ENCODE measurements around the gene SGCA. TPM values are rescaled to one million over a fixed set of nuclear protein-coding genes. Genes with fewer than 3 reads are reported as not detected.

The SGCA gene
- total and polyA plus RNA-seq, 2 of the 13 experiments (the other 11 are each of a cell fraction or from before 2014, with no cell fraction given): not detected

DNA sequence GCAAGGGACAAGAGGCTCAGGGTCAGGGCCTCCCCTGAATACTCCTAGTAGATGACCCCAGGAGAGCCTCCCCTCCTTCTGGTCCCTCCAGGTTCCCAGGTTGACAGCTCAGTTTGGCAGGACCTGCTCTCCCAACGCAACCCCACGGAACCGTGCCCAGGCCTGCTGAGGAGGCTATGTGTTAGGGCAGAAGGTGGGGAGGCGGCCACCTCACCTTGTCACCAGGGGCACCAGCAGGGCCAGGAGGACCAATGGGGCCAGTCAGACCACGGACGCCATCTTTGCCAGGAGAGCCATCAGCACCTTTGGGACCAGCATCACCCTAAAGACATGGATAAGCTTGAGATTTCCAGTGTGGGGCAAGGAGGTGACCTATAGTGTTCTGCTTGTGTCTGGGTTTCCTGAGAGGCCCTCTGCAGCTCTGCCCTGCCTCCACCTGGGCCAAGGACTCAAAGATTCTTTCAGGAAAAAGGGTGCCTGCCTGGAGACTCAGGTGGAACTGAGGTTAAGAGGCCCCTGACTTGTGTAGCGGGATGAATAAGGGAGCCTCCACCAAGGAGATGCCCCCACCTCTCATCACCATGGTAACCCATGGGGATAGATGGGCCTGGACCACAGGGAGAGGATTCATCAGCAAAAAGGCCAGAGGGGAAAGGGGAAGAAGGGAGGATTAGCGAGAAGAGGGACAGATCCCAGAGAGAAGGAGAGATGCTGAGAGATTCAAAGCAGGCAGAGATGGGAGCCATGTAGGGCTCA is 25.0 kb downstream of the SGCA start:
- no TSS peak for BruUV-seq (replicated peaks)
- H3K9me3 ChIP-seq (ENCODE audit: low read length): no peaks in the 10 kb centered on the region
- H3K4me1 ChIP-seq (ENCODE audit: insufficient read depth, low read length): no peaks in the 10 kb centered on the region
- WGBS (ENCODE audit: low lambda C conversion rate): 16% methylated on average over 8 of the region's 8 CpGs
- H2AFZ ChIP-seq (ENCODE audit: low read length): no peak overlapping the region
- H3K27ac ChIP-seq (ENCODE audit: extremely low read length, insufficient read depth, low read length): no peak overlapping the region
- peaks cover 26 to 100% of the 10 kb centered on the region in 2 experiments for H3K27me3 ChIP-seq (ENCODE audit: control insufficient read depth in 1 of 2, insufficient read depth in 2 of 2, low read length in 2 of 2)
- no peak overlapping the region for H3K4me3 ChIP-seq (replicated peaks in 1 of 3; ENCODE audit: insufficient read depth in 1 of 3, low read depth in 2 of 3, low read length in 3 of 3)
- H3K79me2 ChIP-seq (ENCODE audit: insufficient read depth, low read length): no peaks in the 10 kb centered on the region
- TF ChIP-seq RFX1 (IDR thresholded peaks at IDR 0.05): peak; percentile 30; the same call in 1 of the 2 replicates
- no peak for TF ChIP-seq PRMT3 (CRISPR knock-in tag; IDR thresholded peaks at IDR 0.05; ENCODE audit: borderline replicate concordance, low read depth)
- TF ChIP-seq HOXA7 (CRISPR knock-in tag; IDR thresholded peaks at IDR 0.05): no peak
- H4K20me1 ChIP-seq (ENCODE audit: insufficient read depth, low read length): no peaks in the 10 kb centered on the region
- H3K9ac ChIP-seq (ENCODE audit: insufficient read depth, low read depth, low read length): no peak overlapping the region
- H3K4me2 ChIP-seq (ENCODE audit: low read depth, low read length): no peak overlapping the region
- POLR2A ChIA-PET: no interaction called here
- ATAC-seq (no peak), DNase-seq (ENCODE audit: low spot score) (no peak), FAIRE-seq (no peak)
- CTCF ChIA-PET (ENCODE audit: low intra/inter-chr PET ratio, low total read pairs): no interaction called here
- intact Hi-C loops (cut with micrococcal nuclease; ENCODE audit: unreplicated experiment): no loop called here
- H3K36me3 ChIP-seq (replicated peaks in 1 of 2; ENCODE audit: control insufficient read depth in 1 of 2, insufficient read depth in 2 of 2, low read length in 2 of 2): no peaks in the 10 kb centered on the region
- in situ Hi-C loops (cut with HindIII; ENCODE audit: extremely low pct_ligation_motif_present, low pct_unique_long_range_greater_than_20kb): no loop called here

DNA sequence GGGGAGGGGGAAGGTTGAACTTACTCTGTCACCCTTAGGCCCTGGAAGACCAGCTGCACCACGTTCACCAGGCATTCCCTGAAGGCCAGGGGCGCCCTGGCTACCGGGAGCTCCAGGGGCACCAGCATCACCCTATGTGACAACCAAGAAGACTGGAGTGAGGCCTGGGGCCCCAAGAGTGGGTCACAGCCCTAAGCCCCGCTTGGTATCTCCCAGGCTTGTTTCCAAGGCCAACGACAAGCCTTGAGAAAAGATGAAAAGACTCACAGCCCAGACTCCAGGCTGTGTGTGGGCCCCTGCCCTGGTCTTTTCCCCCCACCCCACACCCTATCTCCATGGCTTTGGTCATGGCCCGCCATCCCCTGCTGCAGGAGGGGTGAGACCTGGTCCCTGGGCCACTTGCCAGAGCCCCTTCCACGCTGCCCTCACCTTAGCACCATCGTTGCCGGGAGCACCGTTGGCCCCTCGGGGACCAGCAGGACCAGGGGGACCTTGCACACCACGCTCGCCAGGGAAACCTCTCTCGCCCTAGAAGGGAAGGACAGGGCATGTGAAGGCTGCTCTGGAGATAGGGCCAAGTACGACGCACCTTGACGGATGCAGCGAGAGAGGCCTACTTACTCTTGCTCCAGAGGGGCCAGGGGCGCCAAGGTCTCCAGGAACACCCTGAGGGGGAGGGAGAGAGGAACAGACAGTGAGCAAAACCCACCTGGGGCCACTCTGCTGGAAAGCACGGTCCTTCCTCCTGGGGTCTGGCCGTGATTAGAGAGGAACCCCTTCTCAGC is 25.7 kb downstream of the SGCA start:
- no peak for DNase-seq (ENCODE audit: low spot score)
- H3K4me2 ChIP-seq (ENCODE audit: low read depth, low read length): no peak overlapping the region
- ChIA-PET POLR2A (no interaction called here), CTCF (ENCODE audit: low intra/inter-chr PET ratio, low total read pairs) (no interaction called here)
- H3K4me3 ChIP-seq (replicated peaks in 1 of 3; ENCODE audit: insufficient read depth in 1 of 3, low read depth in 2 of 3, low read length in 3 of 3): no peak overlapping the region
- H4K20me1 ChIP-seq (ENCODE audit: insufficient read depth, low read length): no peaks in the 10 kb centered on the region
- intact Hi-C loops (cut with micrococcal nuclease; ENCODE audit: unreplicated experiment) (no loop called here), in situ Hi-C loops (cut with HindIII; ENCODE audit: extremely low pct_ligation_motif_present, low pct_unique_long_range_greater_than_20kb) (no loop called here)
- H2AFZ ChIP-seq (ENCODE audit: low read length): no peak overlapping the region
- WGBS (ENCODE audit: low lambda C conversion rate): 25% methylated on average over 18 of the region's 21 CpGs
- no peak overlapping the region for H3K27ac ChIP-seq (ENCODE audit: extremely low read length, insufficient read depth, low read length)
- peaks cover 25 to 100% of the 10 kb centered on the region in 2 experiments for H3K27me3 ChIP-seq (ENCODE audit: control insufficient read depth in 1 of 2, insufficient read depth in 2 of 2, low read length in 2 of 2)
- no peak for FAIRE-seq
- no peaks in the 10 kb centered on the region for H3K9me3 ChIP-seq (ENCODE audit: low read length)
- BruUV-seq (replicated peaks): no TSS peak
- H3K36me3 ChIP-seq (replicated peaks in 1 of 2; ENCODE audit: control insufficient read depth in 1 of 2, insufficient read depth in 2 of 2, low read length in 2 of 2): no peaks in the 10 kb centered on the region
- H3K4me1 ChIP-seq (ENCODE audit: insufficient read depth, low read length): no peaks in the 10 kb centered on the region
- ATAC-seq: no peak
- H3K79me2 ChIP-seq (ENCODE audit: insufficient read depth, low read length): no peaks in the 10 kb centered on the region
- H3K9ac ChIP-seq (ENCODE audit: insufficient read depth, low read depth, low read length): no peak overlapping the region
- TF ChIP-seq NFYC (CRISPR knock-in tag; IDR thresholded peaks at IDR 0.05) (no peak), CAMTA2 (CRISPR knock-in tag; IDR thresholded peaks at IDR 0.05; ENCODE audit: borderline replicate concordance) (no peak), ZNF17 (CRISPR knock-in tag; IDR thresholded peaks at IDR 0.05) (no peak), ELF4 (CRISPR knock-in tag; IDR thresholded peaks at IDR 0.05; ENCODE audit: borderline replicate concordance) (no peak), ATF7-NPFF (CRISPR knock-in tag; IDR thresholded peaks at IDR 0.05; ENCODE audit: low read depth) (no peak), GATA4 (IDR thresholded peaks at IDR 0.05; ENCODE audit: borderline replicate concordance, low read depth) (no peak), PHF21A (CRISPR knock-in tag; IDR thresholded peaks at IDR 0.05) (no peak)
- TF ChIP-seq, protein P1, sequence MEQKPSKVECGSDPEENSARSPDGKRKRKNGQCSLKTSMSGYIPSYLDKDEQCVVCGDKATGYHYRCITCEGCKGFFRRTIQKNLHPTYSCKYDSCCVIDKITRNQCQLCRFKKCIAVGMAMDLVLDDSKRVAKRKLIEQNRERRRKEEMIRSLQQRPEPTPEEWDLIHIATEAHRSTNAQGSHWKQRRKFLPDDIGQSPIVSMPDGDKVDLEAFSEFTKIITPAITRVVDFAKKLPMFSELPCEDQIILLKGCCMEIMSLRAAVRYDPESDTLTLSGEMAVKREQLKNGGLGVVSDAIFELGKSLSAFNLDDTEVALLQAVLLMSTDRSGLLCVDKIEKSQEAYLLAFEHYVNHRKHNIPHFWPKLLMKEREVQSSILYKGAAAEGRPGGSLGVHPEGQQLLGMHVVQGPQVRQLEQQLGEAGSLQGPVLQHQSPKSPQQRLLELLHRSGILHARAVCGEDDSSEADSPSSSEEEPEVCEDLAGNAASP (CRISPR knock-in tag; IDR thresholded peaks at IDR 0.05; ENCODE audit: borderline replicate concordance): no peak
- TF ChIP-seq, protein P2, sequence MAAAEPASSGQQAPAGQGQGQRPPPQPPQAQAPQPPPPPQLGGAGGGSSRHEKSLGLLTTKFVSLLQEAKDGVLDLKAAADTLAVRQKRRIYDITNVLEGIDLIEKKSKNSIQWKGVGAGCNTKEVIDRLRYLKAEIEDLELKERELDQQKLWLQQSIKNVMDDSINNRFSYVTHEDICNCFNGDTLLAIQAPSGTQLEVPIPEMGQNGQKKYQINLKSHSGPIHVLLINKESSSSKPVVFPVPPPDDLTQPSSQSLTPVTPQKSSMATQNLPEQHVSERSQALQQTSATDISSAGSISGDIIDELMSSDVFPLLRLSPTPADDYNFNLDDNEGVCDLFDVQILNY (CRISPR knock-in tag; conservative IDR thresholded peaks at IDR 0.05): no peak
- TF ChIP-seq, protein P3, sequence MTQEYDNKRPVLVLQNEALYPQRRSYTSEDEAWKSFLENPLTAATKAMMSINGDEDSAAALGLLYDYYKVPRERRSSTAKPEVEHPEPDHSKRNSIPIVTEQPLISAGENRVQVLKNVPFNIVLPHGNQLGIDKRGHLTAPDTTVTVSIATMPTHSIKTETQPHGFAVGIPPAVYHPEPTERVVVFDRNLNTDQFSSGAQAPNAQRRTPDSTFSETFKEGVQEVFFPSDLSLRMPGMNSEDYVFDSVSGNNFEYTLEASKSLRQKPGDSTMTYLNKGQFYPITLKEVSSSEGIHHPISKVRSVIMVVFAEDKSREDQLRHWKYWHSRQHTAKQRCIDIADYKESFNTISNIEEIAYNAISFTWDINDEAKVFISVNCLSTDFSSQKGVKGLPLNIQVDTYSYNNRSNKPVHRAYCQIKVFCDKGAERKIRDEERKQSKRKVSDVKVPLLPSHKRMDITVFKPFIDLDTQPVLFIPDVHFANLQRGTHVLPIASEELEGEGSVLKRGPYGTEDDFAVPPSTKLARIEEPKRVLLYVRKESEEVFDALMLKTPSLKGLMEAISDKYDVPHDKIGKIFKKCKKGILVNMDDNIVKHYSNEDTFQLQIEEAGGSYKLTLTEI (CRISPR knock-in tag; conservative IDR thresholded peaks at IDR 0.05): no peak
